Stomach (tissue), 4 donors: ENCODE results near the gene RIN1.

Source experiments
- CTCF ChIP-seq, 7 experiments: fragments of 450-650 bp in 4 of 7; fragments of 200-600 bp in 3 of 7; sonication (generic) in 3 of 7; IDR thresholded peaks; one replicate each; pipeline ENCODE4 v1.5.1; 2016 to 2019; ENCODE audit warnings: antibody characterized with exemption in 7 of 7, control low read depth in 2 of 7, mild to moderate bottlenecking in 1 of 7
- EP300 ChIP-seq: sonication (generic); formaldehyde crosslinking; IDR thresholded peaks from one replicate; pipeline ENCODE4 v1.6.1; 2017; ENCODE audit warnings: antibody characterized with exemption
- POLR2A ChIP-seq, 4 donors: fragments of 450-650 bp; IDR thresholded peaks; one replicate each; pipeline ENCODE4 v1.6.1; 2016; ENCODE audit warnings: antibody characterized with exemption in 4 of 4, control low read depth in 2 of 4, mild to moderate bottlenecking in 1 of 4, moderate library complexity in 1 of 4
- POLR2AphosphoS5 ChIP-seq, 3 donors: sonication (generic); formaldehyde crosslinking; IDR thresholded peaks; one replicate each; pipeline ENCODE4 v1.6.1; 2016; ENCODE audit warnings: antibody characterized with exemption in 3 of 3

DNA sequence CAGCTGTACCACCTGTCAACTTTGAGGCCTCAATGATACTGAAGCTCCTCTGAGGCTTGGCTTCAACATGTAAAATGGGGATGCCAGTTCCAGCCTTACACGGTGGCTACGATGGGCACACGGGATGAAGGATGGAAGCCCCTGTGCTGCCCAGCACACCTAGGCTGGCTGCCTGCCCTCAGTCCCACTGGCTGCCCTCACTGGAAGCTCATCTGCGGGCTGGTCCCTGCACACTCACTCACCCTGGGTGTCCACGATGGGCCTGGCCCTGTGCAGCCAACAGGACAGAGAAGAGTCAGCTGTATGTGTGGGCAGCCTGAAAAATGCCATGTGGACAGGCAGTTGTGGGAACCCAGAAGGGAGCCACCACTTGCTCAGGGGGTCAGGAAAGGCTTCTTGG, 49.5 kb downstream of the RIN1 start:
- TF ChIP-seq CTCF (IDR thresholded peaks at IDR 0.05) (no peak), EP300 (no peak), POLR2AphosphoS5 (IDR thresholded peaks at IDR 0.05) (no peak), POLR2A (IDR thresholded peaks at IDR 0.05) (no peak)
